MM.1S (cell line): ENCODE measurements around the gene HJURP.

Experiments used
- DNase-seq: peaks from one replicate; pipeline ENCODE4 v3.0.0-alpha.2; 2015
- H2AFZ ChIP-seq: fragments of 300-600 bp; sonication (generic); 2 replicates; pipeline ENCODE4 v1.6.0; 2016; ENCODE audit warnings: antibody characterized with exemption, low read length
- H3F3A ChIP-seq: fragments of 300-600 bp; sonication (generic); 2 replicates; pipeline ENCODE4 v1.6.1; 2016; ENCODE audit warnings: mild to moderate bottlenecking, antibody characterized with exemption, low read length, moderate library complexity, mixed read lengths; ENCODE audit not compliant: insufficient read depth
- H3K27ac ChIP-seq: fragments of 300-600 bp; sonication (generic); 2 replicates; pipeline ENCODE4 v1.5.1; 2016; ENCODE audit warnings: mild to moderate bottlenecking, low read length
- H3K27me3 ChIP-seq: fragments of 300-600 bp; sonication (generic); replicated peaks from 2 replicates; pipeline ENCODE4 v1.6.0; 2016; ENCODE audit warnings: low read length; ENCODE audit not compliant: insufficient read depth
- H3K36me3 ChIP-seq: fragments of 300-600 bp; sonication (generic); replicated peaks from 2 replicates; pipeline ENCODE4 v1.6.1; 2016; ENCODE audit warnings: mild to moderate bottlenecking, low read length, mixed read lengths; ENCODE audit not compliant: insufficient read depth
- H3K4me1 ChIP-seq: fragments of 300-600 bp; sonication (generic); 2 replicates; pipeline ENCODE4 v1.6.1; 2016; ENCODE audit warnings: low read length, mixed read lengths
- H3K4me2 ChIP-seq: fragments of 300-600 bp; sonication (generic); 2 replicates; pipeline ENCODE4 v1.6.0; 2016; ENCODE audit warnings: low read depth, low read length
- H3K4me3 ChIP-seq: fragments of 300-600 bp; sonication (generic); 2 replicates; pipeline ENCODE4 v1.5.1; 2016; ENCODE audit warnings: low read length, mixed read lengths
- H3K79me2 ChIP-seq: fragments of 300-600 bp; sonication (generic); 2 replicates; pipeline ENCODE4 v1.6.1; 2016; ENCODE audit warnings: mixed run types, low read length, mixed read lengths
- H3K9ac ChIP-seq: fragments of 300-600 bp; sonication (generic); 2 replicates; pipeline ENCODE4 v1.6.1; 2016; ENCODE audit warnings: low read length, mixed read lengths
- H3K9me2 ChIP-seq: fragments of 300-600 bp; sonication (generic); replicated peaks from 2 replicates; pipeline ENCODE4 v1.6.1; 2016; ENCODE audit warnings: mild to moderate bottlenecking, low read length, mixed read lengths; ENCODE audit not compliant: insufficient read depth
- H3K9me3 ChIP-seq: fragments of 300-600 bp; sonication (generic); replicated peaks from 2 replicates; pipeline ENCODE4 v1.6.1; 2016; ENCODE audit warnings: mild to moderate bottlenecking, low read length, mixed read lengths; ENCODE audit not compliant: insufficient read depth
- H4K20me1 ChIP-seq: fragments of 300-600 bp; sonication (generic); 2 replicates; pipeline ENCODE4 v1.6.1; 2016; ENCODE audit warnings: mild to moderate bottlenecking, low read length, moderate library complexity, mixed read lengths; ENCODE audit not compliant: insufficient read depth
- EZH2 ChIP-seq: fragments of 300-600 bp; sonication (generic); optimal IDR thresholded peaks from 2 replicates; pipeline ENCODE3; 2017; ENCODE audit warnings: low read depth, mild to moderate bottlenecking, antibody characterized with exemption, low read length, mixed read lengths
- EZH2phosphoT487 ChIP-seq: fragments of 300-600 bp; sonication (generic); IDR thresholded peaks from 2 replicates; pipeline ENCODE4 v1.6.1; 2018; ENCODE audit warnings: antibody characterized with exemption, low read length
- TF ChIP-seq, protein P1 (sequence below): fragments of 300-600 bp; sonication (generic); IDR thresholded peaks from 2 replicates; pipeline ENCODE4 v1.5.1; 2016; ENCODE audit warnings: antibody characterized with exemption, low read length, mixed read lengths

The HJURP gene

DNA sequence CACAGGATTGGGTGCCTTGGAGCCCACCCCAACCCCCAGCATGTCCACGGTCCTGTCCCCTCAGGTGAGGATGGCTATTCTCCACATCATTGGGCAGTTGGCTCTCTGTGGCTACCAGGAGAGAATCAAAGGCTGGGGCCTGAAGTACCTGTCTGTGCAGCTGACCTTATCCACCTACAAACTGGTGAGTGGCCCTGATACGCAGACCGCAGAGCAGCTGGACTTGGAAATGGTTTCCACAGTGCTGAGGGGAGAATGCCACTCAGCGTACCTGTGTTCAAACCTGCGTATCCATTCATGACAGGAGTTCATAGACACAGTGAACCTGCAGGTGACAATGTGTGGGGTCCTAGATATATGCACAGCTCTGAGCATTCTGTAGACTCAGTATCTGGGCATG lies 54.6 kb downstream of the HJURP start:
- TF ChIP-seq, protein P1, sequence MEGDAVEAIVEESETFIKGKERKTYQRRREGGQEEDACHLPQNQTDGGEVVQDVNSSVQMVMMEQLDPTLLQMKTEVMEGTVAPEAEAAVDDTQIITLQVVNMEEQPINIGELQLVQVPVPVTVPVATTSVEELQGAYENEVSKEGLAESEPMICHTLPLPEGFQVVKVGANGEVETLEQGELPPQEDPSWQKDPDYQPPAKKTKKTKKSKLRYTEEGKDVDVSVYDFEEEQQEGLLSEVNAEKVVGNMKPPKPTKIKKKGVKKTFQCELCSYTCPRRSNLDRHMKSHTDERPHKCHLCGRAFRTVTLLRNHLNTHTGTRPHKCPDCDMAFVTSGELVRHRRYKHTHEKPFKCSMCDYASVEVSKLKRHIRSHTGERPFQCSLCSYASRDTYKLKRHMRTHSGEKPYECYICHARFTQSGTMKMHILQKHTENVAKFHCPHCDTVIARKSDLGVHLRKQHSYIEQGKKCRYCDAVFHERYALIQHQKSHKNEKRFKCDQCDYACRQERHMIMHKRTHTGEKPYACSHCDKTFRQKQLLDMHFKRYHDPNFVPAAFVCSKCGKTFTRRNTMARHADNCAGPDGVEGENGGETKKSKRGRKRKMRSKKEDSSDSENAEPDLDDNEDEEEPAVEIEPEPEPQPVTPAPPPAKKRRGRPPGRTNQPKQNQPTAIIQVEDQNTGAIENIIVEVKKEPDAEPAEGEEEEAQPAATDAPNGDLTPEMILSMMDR: no peak

DNA sequence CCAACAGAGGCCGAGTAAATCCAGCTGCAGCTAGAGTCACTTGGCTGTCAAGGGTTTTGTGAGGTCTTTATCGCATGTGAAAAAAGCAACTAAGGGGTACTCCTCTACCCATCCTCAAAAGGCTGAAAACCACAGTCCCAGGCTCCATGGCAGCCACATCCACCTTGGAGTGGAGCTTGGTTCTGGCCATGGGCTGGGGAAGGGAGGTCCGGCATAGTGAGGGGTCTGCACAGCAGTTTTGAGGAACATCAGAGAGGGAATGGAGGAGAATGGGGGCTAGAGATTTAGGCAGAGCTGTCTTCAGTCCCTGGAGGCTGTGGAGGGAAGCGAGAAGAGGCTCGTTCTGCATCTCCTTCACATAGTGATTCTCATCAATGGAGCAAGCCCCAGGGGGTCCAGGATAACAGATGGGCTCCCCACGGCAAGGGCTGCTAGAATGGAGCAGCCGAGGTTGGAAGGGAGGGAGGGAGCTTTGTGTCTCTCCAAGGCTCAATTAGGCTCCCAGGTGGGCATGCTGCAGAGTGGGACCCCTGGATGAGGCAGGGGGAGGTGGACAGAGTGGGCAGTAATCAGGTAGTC lies 55.2 kb downstream of the HJURP start:
- H3K4me1 ChIP-seq: peaks cover 11% of the 10 kb centered on the region
- no peak overlapping the region for H3K4me2 ChIP-seq
- TF ChIP-seq EZH2: no peak
- TF ChIP-seq, protein P1: no peak
- TF ChIP-seq EZH2phosphoT487: no peak
- no peaks in the 10 kb centered on the region for H3K36me3 ChIP-seq
- H3K27ac ChIP-seq: no peak overlapping the region
- no peak overlapping the region for H3K9ac ChIP-seq
- H3F3A ChIP-seq: no peaks in the 10 kb centered on the region
- no peaks in the 10 kb centered on the region for H3K9me2 ChIP-seq
- H3K27me3 ChIP-seq: no peaks in the 10 kb centered on the region
- no peaks in the 10 kb centered on the region for H3K9me3 ChIP-seq
- DNase-seq: no peak
- no peak overlapping the region for H2AFZ ChIP-seq
- no peaks in the 10 kb centered on the region for H4K20me1 ChIP-seq
- H3K4me3 ChIP-seq: no peak overlapping the region
- H3K79me2 ChIP-seq: no peaks in the 10 kb centered on the region

More for the DNA sequence above, 54.6 kb downstream of the HJURP start:
- peaks cover 11% of the 10 kb centered on the region for H3K4me1 ChIP-seq
- H3K27ac ChIP-seq: no peak overlapping the region
- H3K9me3 ChIP-seq: no peaks in the 10 kb centered on the region
- DNase-seq: no peak
- H3K9me2 ChIP-seq: no peaks in the 10 kb centered on the region
- no peaks in the 10 kb centered on the region for H3F3A ChIP-seq
- no peak overlapping the region for H3K4me3 ChIP-seq
- no peaks in the 10 kb centered on the region for H3K36me3 ChIP-seq
- H3K9ac ChIP-seq: no peak overlapping the region
- no peaks in the 10 kb centered on the region for H3K79me2 ChIP-seq
- no peaks in the 10 kb centered on the region for H3K27me3 ChIP-seq
- H2AFZ ChIP-seq: no peak overlapping the region
- H3K4me2 ChIP-seq: no peak overlapping the region
- no peaks in the 10 kb centered on the region for H4K20me1 ChIP-seq

DNA sequence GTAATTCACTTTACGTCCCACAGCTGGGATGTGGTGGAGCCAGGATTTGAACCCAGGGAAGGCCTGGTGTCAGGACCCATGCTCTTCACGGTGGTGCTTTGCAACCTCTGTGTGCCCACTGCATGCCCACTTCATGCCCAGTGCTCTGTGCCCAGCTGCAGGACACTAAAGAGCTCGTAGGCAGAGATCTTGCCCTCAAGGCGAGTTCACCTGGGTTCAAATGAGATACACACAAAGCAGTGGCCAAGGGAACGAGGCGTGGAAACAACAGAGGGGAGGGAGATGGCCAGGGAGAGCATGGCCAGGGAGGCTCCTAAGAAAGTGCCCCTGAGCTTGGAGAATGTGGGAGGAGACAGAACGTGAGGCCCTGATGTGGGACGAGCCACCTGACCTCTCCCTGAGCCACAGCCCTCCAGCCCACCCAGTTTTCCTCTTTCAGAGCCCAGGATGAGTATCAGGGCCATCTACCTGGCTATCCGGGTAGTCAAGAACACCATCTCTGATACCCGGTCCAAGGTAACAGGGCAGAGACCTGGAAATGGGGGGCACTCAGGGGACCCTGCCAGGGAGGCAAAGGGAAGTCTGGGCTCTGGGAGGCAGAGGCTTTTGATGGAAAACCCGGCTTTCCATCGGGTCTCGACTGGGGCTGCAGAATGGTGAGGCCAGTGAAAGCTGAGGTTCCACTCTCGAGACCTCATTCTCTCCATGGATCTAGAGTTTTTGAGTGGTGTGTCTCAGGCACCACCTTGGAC lies 55.8 kb downstream of the HJURP start:
- Histone ChIP-seq H3K9me3 (no peaks in the 10 kb centered on the region), H3K4me3 (no peak overlapping the region), H4K20me1 (no peaks in the 10 kb centered on the region), H3K36me3 (no peaks in the 10 kb centered on the region), H3K27me3 (no peaks in the 10 kb centered on the region), H3F3A (no peaks in the 10 kb centered on the region), H3K9ac (no peak overlapping the region), H2AFZ (no peak overlapping the region), H3K4me2 (no peak overlapping the region), H3K9me2 (no peaks in the 10 kb centered on the region), H3K79me2 (no peaks in the 10 kb centered on the region), H3K27ac (no peak overlapping the region), H3K4me1 (peaks cover 11% of the 10 kb centered on the region)
- TF ChIP-seq EZH2: no peak
- TF ChIP-seq, protein P1: no peak
- TF ChIP-seq EZH2phosphoT487: no peak
- DNase-seq: no peak
